Astrocyte of the spinal cord (primary cell): Measurements from ENCODE around the gene ASF1B.
"Not testable (repeated sequence)": the region's sequence is repeated elsewhere in the genome, so short reads cannot be mapped to it uniquely, and the experiment has no call there.

Source experiments
- DNase-seq: peaks from one replicate; pipeline ENCODE4 v3.0.0; 2011; ENCODE audit warnings: low read depth, low spot score
- H3K4me3 ChIP-seq: 2 replicates; pipeline ENCODE4 v1.5.1; 2011; ENCODE audit warnings: low read depth, mild to moderate bottlenecking, low read length, moderate library complexity
- in situ Hi-C: cut with HindIII; loops from 2 replicates; pipeline ENCODE4 v1.10.0; 2017; ENCODE audit warnings: low sequenced_read_pairs
- TF ChIP-seq, protein P1 (sequence below): IDR thresholded peaks from 2 replicates; pipeline ENCODE4 v1.5.1; 2012; ENCODE audit warnings: low read depth, mild to moderate bottlenecking, low read length, inconsistent platforms

ASF1B gene

DNA sequence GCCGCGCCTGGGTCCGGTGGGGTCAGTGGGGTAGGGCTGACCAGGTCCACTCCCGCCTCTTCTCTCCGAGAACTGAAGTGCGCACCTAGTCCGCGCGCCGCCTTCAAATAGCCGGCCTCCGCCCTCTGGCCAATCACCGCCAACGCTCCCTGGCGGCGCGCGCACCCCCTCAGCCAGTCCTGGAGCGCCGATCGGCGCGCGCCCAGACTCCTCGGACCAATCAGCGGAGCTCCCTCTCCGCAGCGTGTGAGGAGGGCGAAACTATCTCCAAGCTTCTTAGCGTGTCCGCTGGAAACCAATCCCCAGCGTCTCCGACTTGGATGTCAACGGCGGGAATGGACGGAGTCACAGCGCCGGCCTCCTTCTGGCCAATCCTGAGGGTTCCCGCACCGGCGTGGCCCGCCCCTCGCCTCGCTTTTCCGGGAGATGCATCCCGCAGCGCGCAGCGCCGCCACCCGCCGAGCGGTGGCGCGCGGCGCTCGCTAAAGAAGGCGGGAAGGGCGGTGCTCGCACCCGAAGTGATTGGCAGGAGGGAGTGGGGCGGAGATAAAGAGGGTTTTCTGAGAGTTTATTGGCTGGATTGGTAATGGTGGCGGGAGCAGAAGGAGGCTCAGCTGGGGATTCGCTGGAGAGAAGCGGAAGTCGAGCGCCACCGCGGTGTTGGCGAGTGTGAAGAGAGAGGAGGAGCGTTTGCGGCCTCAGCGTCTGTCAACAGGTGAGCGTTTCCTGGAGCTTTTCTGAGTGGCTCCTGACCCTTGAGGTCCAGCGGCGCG, at the start of gene ASF1B:
Gene ASF1B, minus strand, starts transcription at position 81 of the 773 bp plus-strand sequence. CDS start 133 bp downstream, outside the sequence.
- TF ChIP-seq, protein P1, sequence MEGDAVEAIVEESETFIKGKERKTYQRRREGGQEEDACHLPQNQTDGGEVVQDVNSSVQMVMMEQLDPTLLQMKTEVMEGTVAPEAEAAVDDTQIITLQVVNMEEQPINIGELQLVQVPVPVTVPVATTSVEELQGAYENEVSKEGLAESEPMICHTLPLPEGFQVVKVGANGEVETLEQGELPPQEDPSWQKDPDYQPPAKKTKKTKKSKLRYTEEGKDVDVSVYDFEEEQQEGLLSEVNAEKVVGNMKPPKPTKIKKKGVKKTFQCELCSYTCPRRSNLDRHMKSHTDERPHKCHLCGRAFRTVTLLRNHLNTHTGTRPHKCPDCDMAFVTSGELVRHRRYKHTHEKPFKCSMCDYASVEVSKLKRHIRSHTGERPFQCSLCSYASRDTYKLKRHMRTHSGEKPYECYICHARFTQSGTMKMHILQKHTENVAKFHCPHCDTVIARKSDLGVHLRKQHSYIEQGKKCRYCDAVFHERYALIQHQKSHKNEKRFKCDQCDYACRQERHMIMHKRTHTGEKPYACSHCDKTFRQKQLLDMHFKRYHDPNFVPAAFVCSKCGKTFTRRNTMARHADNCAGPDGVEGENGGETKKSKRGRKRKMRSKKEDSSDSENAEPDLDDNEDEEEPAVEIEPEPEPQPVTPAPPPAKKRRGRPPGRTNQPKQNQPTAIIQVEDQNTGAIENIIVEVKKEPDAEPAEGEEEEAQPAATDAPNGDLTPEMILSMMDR, result peak; percentile 55
- peak within 1 kb of the TSS; percentile 79 for H3K4me3 ChIP-seq
- in situ Hi-C loops, result no loop called here
- peak; percentile 100 for DNase-seq

- in situ Hi-C loops, H3K4me3 ChIP-seq, DNase-seq: not testable (repeated sequence)
Observed at GRCh38 chr19:14185691-14186090, 49.3 kb upstream of the ASF1B start.

DNA sequence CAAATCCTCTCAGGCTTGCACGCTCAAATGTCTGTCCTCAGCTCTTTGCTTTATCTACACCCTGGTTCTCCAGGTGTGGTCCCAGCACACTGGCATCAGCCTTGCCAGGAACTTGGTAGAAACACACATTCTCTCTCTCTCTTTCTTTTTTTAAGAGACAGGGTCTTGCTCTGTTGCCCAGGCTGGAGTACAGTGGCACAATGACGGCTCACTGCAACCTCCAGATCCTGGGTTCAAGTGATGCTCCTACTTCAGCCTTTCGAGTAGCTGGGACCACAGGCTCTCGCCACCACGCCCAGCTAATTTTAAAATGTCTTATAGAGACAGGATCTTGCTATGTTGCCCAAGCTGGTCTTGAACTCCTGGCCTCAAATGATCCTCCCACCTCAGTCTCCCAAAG, 48.8 kb upstream of the ASF1B start:
- in situ Hi-C loops, result no loop called here

DNA sequence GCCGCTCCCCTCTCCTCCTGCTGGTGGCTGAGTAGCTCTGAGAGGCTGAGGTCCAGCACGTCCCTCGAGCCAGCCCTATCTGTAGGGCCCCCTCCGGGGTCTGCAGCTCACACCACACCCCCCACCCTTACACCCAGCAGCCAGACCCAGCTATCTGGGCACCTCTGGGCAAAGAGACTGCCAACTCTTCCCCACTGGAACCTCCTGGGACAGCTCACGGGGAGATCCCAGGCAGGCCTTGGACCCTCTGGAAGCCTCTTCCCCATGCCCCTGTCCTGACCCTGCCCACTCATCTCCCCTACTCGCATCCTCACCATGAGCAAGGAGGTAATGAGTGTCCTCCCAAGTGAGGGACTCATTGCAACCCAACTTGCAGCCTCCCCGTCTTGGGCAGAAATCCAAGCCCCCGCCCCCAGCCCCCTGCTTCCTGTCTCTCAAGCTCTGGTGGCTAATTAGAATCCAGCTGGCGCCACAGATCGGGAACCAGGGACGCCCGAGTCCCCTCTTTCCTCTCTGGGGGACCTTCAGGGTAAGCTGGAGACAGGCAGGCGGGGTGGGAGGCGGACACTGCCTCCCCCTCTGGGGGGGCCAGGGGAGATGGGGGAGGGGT, 47.5 kb upstream of the ASF1B start:
- in situ Hi-C loops, result no loop called here
- TF ChIP-seq, protein P1, result no peak
- no peak for DNase-seq
- H3K4me3 ChIP-seq, result no peak overlapping the region

More for the DNA sequence above, 48.8 kb upstream of the ASF1B start:
- H3K4me3 ChIP-seq, result no peak overlapping the region
- DNase-seq, result no peak
- TF ChIP-seq, protein P1, result no peak

DNA sequence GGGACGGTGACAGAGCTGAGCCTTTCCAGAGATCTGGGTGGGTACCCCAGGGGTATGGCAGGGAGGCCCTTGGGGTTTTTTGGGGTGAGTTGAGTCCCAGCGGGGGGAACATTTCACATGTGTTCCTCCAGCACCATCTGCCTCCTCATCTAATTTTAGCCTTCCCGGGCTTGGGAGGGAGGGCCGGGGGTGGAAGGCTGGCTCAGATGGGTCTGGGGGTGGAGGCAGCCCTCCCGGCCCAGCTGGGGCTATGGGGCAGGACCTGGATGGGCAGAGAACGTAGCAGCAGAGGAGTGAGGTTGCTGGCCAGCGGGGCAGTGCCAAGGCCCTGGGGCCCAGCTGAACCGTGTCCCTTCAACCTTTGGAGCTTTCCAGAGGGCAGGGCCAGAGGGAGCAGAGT, 46.1 kb upstream of the ASF1B start:
- in situ Hi-C loops, result no loop called here

DNA sequence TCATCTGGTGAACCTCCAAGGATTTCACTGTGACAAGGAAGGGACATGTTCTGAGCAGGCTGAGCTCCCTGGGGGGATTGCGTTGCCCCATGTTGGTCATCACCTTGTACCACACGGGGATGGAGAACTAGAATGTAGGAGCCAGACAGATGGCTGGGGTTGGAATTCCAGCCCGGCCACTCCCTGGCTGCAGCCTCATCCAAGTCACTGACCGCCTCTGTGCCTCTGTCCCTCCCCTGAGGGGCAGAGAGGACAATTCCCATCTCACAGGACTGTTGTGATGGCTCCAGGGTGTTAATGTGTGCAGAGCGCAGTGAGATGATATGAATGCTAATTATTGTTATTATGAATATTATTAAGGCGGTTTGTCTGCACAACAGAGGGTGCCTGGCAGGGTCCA, 45.5 kb upstream of the ASF1B start:
- TF ChIP-seq, protein P1, result no peak
- no peak overlapping the region for H3K4me3 ChIP-seq
- no peak for DNase-seq
- in situ Hi-C loops, result no loop called here

More for the DNA sequence above, 46.1 kb upstream of the ASF1B start:
- DNase-seq, result no peak
- TF ChIP-seq, protein P1, result no peak
- H3K4me3 ChIP-seq, result no peak overlapping the region

GRCh38 chr19:14181199-14181598, 44.8 kb upstream of the ASF1B start:
- in situ Hi-C loops, DNase-seq, H3K4me3 ChIP-seq: not testable (repeated sequence)
